Neuron (in vitro differentiated cells): ENCODE data around the gene DOCK11.

ENCODE experiments used
- H2AFZ ChIP-seq: one replicate; pipeline ENCODE4 v1.6.1; 2013; ENCODE audit warnings: low read depth, mild to moderate bottlenecking, inconsistent platforms, low read length, moderate library complexity
- H3K27me3 ChIP-seq: one replicate; pipeline ENCODE4 v1.6.1; 2013; ENCODE audit warnings: low read length; ENCODE audit not compliant: insufficient read depth
- H3K36me3 ChIP-seq: one replicate; pipeline ENCODE4 v1.6.1; 2013; ENCODE audit warnings: low read length; ENCODE audit not compliant: insufficient read depth
- H3K4me1 ChIP-seq: one replicate; pipeline ENCODE4 v1.6.1; 2013; ENCODE audit warnings: low read length; ENCODE audit not compliant: insufficient read depth
- H3K4me3 ChIP-seq: 2 replicates; pipeline ENCODE4 v1.5.1; 2013; ENCODE audit warnings: mild to moderate bottlenecking, low read length, moderate library complexity
- H3K9me3 ChIP-seq: one replicate; pipeline ENCODE4 v1.6.1; 2013; ENCODE audit warnings: low read length

DOCK11 gene

GRCh38 chrX:118614150-118614549, 118.5 kb downstream of the DOCK11 start:
- Histone ChIP-seq H3K36me3 (no peaks in the 10 kb centered on the region), H3K4me3 (no peak overlapping the region), H3K9me3 (no peaks in the 10 kb centered on the region), H3K4me1 (no peaks in the 10 kb centered on the region), H2AFZ (no peak overlapping the region), H3K27me3 (no peaks in the 10 kb centered on the region)

GRCh38 chrX:118615141-118615540, 119.5 kb downstream of the DOCK11 start:
- no peaks in the 10 kb centered on the region for H3K27me3 ChIP-seq
- no peaks in the 10 kb centered on the region for H3K36me3 ChIP-seq
- no peaks in the 10 kb centered on the region for H3K9me3 ChIP-seq
- no peak overlapping the region for H3K4me3 ChIP-seq
- H2AFZ ChIP-seq = no peak overlapping the region
- no peaks in the 10 kb centered on the region for H3K4me1 ChIP-seq

- no peaks in the 10 kb centered on the region for H3K36me3 ChIP-seq
- H2AFZ ChIP-seq = no peak overlapping the region
- H3K4me3 ChIP-seq = no peak overlapping the region
- H3K4me1 ChIP-seq = no peaks in the 10 kb centered on the region
- no peaks in the 10 kb centered on the region for H3K9me3 ChIP-seq
- no peaks in the 10 kb centered on the region for H3K27me3 ChIP-seq
Measured at GRCh38 chrX:118621081-118621759, 125.6 kb downstream of the DOCK11 start.

- Histone ChIP-seq H3K27me3 (no peaks in the 10 kb centered on the region), H3K4me1 (no peaks in the 10 kb centered on the region), H2AFZ (no peak overlapping the region), H3K9me3 (no peaks in the 10 kb centered on the region), H3K36me3 (no peaks in the 10 kb centered on the region), H3K4me3 (no peak overlapping the region)
Measured at GRCh38 chrX:118623062-118623461, 127.4 kb downstream of the DOCK11 start.

GRCh38 chrX:118626346-118626745, 130.7 kb downstream of the DOCK11 start:
- H3K27me3 ChIP-seq = no peaks in the 10 kb centered on the region
- H2AFZ ChIP-seq = no peak overlapping the region
- peaks cover 4% of the 10 kb centered on the region for H3K36me3 ChIP-seq
- no peaks in the 10 kb centered on the region for H3K4me1 ChIP-seq
- H3K9me3 ChIP-seq = no peaks in the 10 kb centered on the region
- H3K4me3 ChIP-seq = no peak overlapping the region

- Histone ChIP-seq H2AFZ (no peak overlapping the region), H3K27me3 (no peaks in the 10 kb centered on the region), H3K4me3 (no peak overlapping the region), H3K36me3 (peaks cover 4% of the 10 kb centered on the region), H3K9me3 (no peaks in the 10 kb centered on the region), H3K4me1 (no peaks in the 10 kb centered on the region)
Measured at GRCh38 chrX:118627084-118627758, 131.6 kb downstream of the DOCK11 start.

- Histone ChIP-seq H3K36me3 (peaks cover 4% of the 10 kb centered on the region), H3K9me3 (peaks cover 3% of the 10 kb centered on the region), H3K4me1 (no peaks in the 10 kb centered on the region), H3K4me3 (no peak overlapping the region), H3K27me3 (no peaks in the 10 kb centered on the region), H2AFZ (no peak overlapping the region)
Measured at GRCh38 chrX:118630848-118631247, 135.2 kb downstream of the DOCK11 start.

- Histone ChIP-seq H3K27me3 (no peaks in the 10 kb centered on the region), H3K4me1 (no peaks in the 10 kb centered on the region), H2AFZ (no peak overlapping the region), H3K4me3 (no peak overlapping the region), H3K36me3 (peaks cover 4% of the 10 kb centered on the region), H3K9me3 (peaks cover 3% of the 10 kb centered on the region)
Measured at GRCh38 chrX:118631586-118631985, 136.0 kb downstream of the DOCK11 start.

GRCh38 chrX:118632862-118633261, 137.2 kb downstream of the DOCK11 start:
- Histone ChIP-seq H3K4me1 (no peaks in the 10 kb centered on the region), H3K27me3 (no peaks in the 10 kb centered on the region), H3K9me3 (peaks cover 3% of the 10 kb centered on the region), H2AFZ (no peak overlapping the region), H3K4me3 (no peak overlapping the region), H3K36me3 (peaks cover 4% of the 10 kb centered on the region)

- Histone ChIP-seq H3K27me3 (no peaks in the 10 kb centered on the region), H3K4me1 (no peaks in the 10 kb centered on the region), H2AFZ (no peak overlapping the region), H3K36me3 (peaks cover 4% of the 10 kb centered on the region), H3K9me3 (peaks cover 3% of the 10 kb centered on the region), H3K4me3 (no peak overlapping the region)
Measured at GRCh38 chrX:118633530-118633929, 137.9 kb downstream of the DOCK11 start.

- Histone ChIP-seq H3K9me3 (peaks cover 3% of the 10 kb centered on the region), H2AFZ (no peak overlapping the region), H3K36me3 (peaks cover 4% of the 10 kb centered on the region), H3K4me3 (no peak overlapping the region), H3K4me1 (no peaks in the 10 kb centered on the region), H3K27me3 (no peaks in the 10 kb centered on the region)
Measured at GRCh38 chrX:118634336-118634735, 138.7 kb downstream of the DOCK11 start.

GRCh38 chrX:118637997-118638396, 142.4 kb downstream of the DOCK11 start:
- H3K4me3 ChIP-seq = no peak overlapping the region
- peaks cover 3% of the 10 kb centered on the region for H3K9me3 ChIP-seq
- H3K4me1 ChIP-seq = no peaks in the 10 kb centered on the region
- no peak overlapping the region for H2AFZ ChIP-seq
- no peaks in the 10 kb centered on the region for H3K27me3 ChIP-seq
- H3K36me3 ChIP-seq = no peaks in the 10 kb centered on the region

- Histone ChIP-seq H3K27me3 (no peaks in the 10 kb centered on the region), H2AFZ (no peak overlapping the region), H3K36me3 (no peaks in the 10 kb centered on the region), H3K9me3 (no peaks in the 10 kb centered on the region), H3K4me1 (no peaks in the 10 kb centered on the region), H3K4me3 (no peak overlapping the region)
Measured at GRCh38 chrX:118644378-118644777, 148.8 kb downstream of the DOCK11 start.

GRCh38 chrX:118652717-118653116, 157.1 kb downstream of the DOCK11 start:
- Histone ChIP-seq H3K27me3 (no peaks in the 10 kb centered on the region), H3K4me1 (no peaks in the 10 kb centered on the region), H2AFZ (no peak overlapping the region), H3K9me3 (no peaks in the 10 kb centered on the region), H3K4me3 (no peak overlapping the region), H3K36me3 (peaks cover 1% of the 10 kb centered on the region)
